ENCODE measurements around the gene KIAA2012.

The KIAA2012 gene

DNA sequence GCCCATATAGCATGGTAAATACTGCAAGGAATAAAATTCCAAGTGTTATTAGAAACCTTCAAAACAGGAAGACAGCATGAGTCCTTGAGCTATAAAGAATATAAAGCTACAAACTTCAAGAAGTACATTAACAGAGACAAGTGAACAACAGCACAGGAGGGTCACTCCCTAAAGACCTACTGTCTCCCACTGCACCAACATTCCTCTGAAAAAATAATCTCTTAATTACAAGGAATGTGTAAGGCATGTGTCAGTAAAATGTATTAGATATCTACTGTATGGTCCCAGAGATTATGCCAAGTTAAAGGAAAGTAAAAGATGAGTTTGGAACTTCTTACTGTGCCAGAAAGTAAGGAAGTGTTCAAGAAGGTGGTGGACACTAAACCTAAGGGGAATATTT is 135.5 kb downstream of the KIAA2012 start:
- TF ChIP-seq, protein P1, sequence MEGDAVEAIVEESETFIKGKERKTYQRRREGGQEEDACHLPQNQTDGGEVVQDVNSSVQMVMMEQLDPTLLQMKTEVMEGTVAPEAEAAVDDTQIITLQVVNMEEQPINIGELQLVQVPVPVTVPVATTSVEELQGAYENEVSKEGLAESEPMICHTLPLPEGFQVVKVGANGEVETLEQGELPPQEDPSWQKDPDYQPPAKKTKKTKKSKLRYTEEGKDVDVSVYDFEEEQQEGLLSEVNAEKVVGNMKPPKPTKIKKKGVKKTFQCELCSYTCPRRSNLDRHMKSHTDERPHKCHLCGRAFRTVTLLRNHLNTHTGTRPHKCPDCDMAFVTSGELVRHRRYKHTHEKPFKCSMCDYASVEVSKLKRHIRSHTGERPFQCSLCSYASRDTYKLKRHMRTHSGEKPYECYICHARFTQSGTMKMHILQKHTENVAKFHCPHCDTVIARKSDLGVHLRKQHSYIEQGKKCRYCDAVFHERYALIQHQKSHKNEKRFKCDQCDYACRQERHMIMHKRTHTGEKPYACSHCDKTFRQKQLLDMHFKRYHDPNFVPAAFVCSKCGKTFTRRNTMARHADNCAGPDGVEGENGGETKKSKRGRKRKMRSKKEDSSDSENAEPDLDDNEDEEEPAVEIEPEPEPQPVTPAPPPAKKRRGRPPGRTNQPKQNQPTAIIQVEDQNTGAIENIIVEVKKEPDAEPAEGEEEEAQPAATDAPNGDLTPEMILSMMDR (IDR thresholded peaks at IDR 0.05), result no peak

DNA sequence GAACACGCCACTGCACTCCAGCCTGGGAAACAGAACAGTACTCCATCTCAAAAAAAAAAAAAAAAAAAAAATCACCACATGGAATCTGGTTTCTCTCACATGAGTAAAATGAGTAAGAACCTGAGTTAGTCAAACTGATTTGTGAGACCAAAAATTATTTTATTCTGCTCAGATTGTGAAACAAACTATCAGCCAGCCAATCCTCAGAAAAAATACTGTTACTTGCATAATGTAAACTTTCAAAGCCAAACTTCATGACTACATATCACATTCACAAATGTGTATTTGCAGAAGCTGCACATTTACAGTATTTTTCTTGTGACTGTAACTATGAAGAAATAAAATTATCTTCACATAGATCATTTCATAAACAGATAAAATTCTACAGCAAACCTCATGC is 142.1 kb downstream of the KIAA2012 start:
- TF ChIP-seq, protein P1 (IDR thresholded peaks at IDR 0.05), result no peak

DNA sequence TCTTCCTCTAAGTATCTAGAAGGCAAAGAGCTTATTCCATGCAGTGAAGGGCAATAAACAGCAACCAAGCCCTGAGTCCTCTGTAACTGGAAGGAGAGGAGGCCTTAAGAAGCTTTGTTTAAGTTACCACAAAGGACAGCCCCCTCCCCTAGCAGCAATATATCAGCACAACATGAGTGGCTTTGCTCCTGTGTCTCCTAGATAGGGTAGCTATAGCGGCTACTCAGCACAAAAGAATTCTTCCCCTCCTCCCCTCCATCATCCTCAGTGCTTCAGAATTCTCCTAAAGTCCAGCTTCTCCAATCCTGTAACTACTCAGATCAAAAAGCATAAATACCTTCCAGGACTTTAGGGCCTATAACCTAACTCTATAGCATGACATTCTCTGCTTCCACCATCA is 148.8 kb downstream of the KIAA2012 start:
- TF ChIP-seq, protein P1 (IDR thresholded peaks at IDR 0.05), result no peak

- TF ChIP-seq, protein P1 (IDR thresholded peaks at IDR 0.05), result no peak
Measured at GRCh38 chr2:202237787-202238233, 164.8 kb downstream of the KIAA2012 start.

- TF ChIP-seq, protein P1 (IDR thresholded peaks at IDR 0.05), result no peak
Measured at GRCh38 chr2:202238234-202239197, 165.5 kb downstream of the KIAA2012 start, which contains the start of gene SUMO1. TSS of gene SUMO1 (minus strand) at chr2:202238597. CDS start at chr2:202238451, 146 bp downstream.

GRCh38 chr2:202249521-202250253 is 176.6 kb downstream of the KIAA2012 start:
- TF ChIP-seq, protein P1 (IDR thresholded peaks at IDR 0.05), result no peak

- TF ChIP-seq, protein P1 (IDR thresholded peaks at IDR 0.05), result no peak
Measured at GRCh38 chr2:202251494-202251893, 178.4 kb downstream of the KIAA2012 start.

All from LNCAP (cell line).